Measurements from ENCODE around the gene RASGRF2.

RASGRF2 gene

DNA sequence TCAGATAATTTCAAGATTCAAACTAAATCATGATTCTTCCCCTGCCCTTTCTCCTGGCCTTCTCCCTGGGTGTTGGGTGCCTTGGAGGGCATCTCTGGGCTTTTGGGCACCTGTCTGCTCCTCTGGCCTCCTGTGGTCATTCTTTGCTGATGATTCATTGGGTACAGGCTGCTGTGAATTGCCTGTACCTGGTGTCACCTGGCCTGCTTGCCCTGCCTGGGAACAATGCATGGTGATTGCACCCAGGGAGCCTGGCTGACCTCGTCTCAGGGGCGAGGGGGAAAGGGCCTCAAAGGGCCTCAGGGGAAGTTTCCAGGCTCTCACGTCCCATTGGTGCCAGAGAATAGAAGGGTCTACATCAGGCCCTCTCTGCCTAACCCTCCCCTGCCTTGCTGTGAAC, 252.9 kb downstream of the RASGRF2 start:
- DNase-seq = no peak

DNA sequence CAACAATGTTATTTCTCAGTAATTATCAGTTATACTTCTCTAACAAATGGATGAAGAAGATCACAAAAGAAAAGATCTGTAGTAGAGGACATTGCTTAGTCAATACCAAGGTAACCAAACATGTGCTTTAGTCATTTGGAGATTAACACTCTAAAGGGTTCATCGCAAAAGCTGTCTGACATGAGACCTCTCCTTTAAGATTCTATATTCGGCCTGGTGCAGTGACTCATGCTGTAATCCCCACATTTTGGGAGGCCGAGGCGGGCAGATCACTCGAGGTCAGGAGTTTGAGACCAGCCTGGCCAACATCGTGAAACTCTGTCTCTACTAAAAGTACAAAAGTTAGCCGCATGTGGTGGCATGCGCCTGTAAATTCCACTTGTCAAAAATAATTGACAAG, 254.7 kb downstream of the RASGRF2 start:
- no peak for DNase-seq

DNA sequence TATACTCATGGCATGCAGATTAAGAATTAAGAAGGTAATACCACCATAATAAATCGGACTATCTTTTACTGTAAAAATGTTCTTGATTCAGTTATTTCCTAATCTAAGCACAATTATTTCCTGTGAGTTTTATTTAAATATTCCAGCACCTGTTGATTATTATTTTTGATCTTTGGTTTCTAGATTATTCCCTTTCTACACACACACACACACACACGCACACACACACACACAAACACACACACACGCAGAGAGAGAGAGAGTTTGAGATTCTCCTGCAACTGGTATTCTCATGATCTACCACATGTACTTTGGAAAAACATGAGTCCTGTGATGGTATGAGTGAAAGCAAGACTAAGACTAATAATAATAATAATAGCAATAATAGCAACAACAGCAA, 256.0 kb downstream of the RASGRF2 start:
- DNase-seq = no peak

DNA sequence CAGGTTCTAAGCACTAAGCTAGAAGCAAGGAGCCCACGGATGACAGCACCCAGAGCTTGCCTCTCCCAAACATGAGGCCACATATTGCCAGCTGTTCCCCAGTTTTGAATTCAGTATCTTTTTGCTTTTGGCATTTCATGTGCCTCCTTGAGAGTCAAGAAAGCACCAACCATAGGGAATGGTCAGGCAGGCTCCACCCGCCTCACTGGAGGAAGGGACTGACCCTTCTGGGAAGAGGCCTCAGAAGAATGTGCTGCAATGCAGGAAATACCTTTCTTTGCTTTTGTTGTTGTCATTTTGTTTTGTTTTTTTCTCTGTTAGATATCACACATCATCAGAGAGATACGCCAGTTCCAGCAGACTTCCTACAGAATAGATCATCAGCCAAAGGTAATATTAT, 259.2 kb downstream of the RASGRF2 start:
- no peak for DNase-seq

DNA sequence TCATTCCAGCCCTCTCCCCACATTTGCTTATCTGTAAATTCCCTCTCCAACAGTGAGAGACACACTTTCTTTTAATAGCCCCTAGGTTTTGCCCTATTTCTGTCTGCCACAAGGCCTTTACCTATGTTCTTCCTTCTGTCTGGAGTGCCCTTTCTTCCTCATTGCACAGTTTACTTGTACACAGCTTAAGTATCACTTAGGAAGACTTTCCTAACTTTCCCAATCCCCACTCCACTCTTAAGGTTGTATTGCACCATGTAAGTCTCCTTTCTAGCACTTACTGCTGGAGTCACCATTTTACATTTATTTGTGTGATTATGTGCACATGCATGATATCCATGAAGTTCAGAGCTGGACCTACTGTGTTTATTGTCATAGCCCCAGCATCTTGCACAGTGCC, 262.1 kb downstream of the RASGRF2 start:
- no peak for DNase-seq

DNA sequence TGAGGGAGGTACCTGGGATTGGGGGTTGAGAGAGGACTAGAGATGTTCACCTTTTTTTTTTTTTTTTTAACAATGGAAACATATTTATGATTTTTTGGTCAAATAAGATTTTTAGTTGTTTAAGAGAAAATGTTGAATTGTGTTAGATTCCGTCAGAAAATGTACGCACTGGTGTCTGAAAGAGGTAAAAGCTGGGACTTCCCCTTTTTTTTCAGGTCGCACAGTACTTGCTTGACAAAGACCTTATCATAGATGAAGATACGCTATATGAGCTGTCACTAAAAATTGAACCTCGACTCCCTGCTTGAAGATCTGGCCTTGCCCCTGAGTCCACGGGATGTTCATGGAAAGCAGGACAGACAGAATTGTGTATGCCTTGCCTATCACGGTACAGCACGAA, 265.3 kb downstream of the RASGRF2 start:
- DNase-seq = no peak

DNA sequence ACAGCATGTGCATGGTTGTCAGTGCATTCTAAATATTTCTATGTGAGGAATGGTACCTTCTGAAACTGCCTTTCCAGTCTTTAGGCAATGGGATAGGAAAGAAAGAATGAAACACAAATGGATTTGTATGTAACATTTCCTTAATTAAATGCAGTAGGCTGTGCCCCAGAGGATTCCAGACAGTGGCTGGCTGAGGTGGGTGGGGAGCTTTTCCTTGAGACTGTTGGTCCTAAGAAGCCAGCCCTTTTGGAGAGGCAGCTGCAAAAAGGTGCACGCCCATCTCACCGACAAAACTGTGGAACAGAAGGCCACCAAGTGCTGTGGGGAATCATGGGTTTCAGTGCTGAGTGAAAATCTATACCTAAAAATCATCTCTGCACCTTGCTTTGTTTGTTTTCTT, 266.1 kb downstream of the RASGRF2 start:
- DNase-seq = no peak

DNA sequence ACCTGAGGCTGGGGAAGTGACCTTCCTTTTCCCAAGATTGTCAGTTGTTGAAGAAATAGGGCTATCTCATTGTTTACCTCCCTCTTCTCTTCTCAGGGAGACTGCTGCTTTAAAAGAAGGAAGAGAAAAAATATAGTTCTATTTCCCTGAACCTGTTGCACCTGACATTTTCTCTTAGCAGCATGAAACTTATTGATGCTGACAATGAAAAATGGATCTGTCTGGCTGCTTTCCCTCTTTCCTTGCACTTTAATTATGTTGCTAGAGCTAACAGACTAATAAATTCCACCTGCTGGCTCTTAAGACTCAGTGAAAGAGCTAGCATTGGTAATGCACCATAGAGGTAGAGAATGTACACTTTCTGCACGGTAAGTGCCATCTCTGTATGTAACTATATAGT, 266.8 kb downstream of the RASGRF2 start:
- no peak for DNase-seq

- DNase-seq = no peak
These were observed 267.9 kb downstream of the RASGRF2 start for GRCh38 chr5:81228084-81228483.

DNA sequence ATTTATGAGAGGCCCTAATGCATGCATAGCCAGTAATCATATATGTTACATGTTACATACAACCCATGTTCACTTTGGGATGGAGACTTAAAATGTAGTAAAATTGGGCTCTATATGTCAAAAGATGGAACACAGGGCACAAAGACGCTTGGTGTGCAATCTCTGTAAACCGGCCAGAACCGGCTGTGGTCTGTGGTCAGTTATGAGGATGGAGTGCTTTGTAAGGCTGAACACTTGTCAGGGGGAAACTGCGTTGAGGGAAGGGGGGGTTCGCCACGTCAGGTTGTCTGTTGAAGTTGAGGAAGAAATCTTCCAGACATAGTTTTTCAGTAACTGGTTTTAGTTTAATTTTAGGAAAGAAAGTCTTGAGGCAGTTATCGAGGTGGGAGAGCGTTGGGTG, 270.3 kb downstream of the RASGRF2 start:
- DNase-seq = no peak

- DNase-seq = no peak
These were observed 272.4 kb downstream of the RASGRF2 start for GRCh38 chr5:81232464-81233079.

DNA sequence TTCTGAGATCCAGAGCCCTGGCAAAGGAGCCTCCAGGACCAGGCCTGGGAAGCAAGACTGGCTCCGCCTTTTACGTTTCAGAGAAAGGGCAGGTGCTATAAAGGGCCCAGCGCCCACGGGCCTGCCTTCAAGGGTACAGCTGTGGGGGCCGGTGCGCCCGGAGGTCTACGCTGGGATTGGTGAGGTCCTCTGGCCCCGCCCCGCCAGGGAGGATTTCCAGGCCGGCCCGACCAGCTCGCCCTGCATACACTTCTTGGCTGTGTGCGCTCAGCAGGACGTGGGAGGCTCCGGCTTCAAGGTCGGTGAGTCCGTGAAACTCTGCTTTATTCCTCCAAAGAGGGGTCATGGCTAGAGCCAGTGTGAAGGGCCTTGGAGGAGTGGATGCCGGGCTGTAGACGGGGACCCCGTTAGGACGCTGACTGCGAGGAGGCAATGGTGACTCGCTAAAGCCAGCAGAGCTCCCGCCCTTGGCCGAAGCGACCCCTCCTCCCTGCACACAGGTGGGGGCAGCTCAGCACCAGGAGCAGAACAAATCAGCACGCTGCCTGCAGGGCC, 273.0 kb downstream of the RASGRF2 start, which contains the start of gene CKMT2:
Gene CKMT2 (plus strand): TSS at position 243 of the 555 bp plus-strand sequence. CDS start 17,811 bp downstream, outside the sequence.
- no peak for DNase-seq

DNA sequence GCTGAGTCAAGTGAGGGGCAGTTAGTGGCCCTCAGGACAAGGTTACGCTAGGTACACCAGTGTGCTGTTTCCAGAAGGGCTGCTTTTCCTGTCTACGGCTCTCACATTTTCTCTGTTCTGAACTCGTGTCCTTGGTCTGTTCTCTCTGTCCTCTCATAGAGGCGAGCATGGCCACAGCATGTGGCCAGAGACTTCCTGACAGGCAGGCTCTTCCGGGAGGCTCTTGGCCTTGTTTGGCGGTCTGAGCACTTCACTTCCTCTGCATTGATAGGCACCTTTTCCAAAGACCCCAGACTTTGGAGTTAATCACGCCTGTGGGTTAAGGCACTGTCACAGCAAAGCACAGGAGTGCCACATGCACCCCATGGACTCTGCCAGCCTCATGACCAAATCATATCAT, 274.1 kb downstream of the RASGRF2 start:
- DNase-seq = no peak

DNA sequence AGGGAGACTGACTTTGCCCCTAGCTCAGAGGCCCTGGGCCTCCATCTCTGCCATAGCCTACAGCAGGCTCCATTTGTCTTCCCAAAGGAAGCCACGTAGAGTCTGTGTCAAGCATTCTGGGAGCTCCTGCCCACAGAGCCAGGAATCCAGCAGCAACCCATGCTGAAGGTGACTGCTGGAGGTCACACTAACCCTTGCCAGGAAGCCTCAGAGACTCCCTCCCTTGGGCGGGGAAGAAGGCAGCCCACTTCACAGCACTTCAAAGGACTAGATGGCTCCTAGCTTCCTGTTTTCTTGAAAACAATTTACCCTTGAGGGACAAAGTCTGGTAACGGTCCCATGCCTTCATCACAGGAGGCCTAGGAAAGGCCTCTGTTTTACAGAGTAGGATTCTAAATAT, 274.6 kb downstream of the RASGRF2 start:
- no peak for DNase-seq

DNA sequence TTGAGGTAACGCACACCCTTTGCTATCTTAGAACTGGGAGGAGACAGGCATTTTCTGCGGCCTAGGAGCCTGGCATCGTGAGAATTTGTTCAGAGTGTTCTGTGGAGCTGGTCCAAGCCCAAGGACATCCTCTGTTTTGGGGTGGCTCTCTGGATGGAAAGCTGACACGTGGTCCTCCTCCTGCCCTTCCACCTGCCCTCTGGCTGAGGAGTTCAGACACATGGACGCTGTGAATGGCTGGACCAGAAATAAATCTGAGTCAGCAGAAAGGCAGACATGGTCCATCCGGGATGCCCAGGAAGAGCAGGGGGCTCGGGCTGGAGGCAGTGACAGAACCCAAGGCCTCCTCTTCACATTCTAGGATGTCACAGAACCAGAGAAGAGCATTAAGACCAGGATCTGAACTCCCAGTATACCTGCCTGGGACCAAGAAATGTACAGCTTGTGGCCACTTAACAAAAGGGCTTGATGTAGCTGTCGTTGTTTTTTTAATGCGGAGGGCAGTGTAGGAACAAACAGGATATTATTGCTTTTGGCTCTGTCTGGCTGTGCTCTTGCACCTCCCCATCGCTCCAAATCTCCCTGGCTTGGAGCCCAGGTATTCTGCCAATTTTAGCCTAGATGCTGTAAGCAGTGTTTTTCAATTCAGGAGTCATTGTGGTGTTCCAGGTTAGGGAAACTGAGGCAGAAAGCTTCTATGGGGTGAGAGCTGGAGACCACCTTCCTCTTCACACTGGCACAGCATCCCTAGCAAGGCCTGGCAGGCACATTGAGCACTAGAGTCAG, 275.3 kb downstream of the RASGRF2 start:
- DNase-seq = no peak

DNA sequence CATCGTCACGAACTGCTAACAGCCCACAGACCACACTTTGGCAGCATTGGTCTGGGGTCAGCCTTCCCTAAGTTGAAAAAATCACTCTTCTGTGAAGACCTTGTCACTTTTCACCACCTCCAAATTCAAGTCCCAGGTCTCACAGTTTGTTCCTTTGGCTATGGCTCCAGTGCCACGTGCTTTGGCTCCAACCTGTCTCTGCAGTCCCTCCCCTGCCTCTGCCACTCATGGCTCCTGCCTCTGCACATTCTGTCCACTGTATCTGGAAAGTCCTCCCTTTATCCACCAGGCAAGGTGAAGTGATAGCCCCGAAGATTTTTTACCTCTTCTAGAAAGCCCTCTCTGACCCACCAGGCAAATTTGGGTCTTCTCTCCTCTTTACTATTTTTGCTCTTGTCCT, 278.3 kb downstream of the RASGRF2 start:
- no peak for DNase-seq

- DNase-seq = no peak
These were observed 279.4 kb downstream of the RASGRF2 start for GRCh38 chr5:81239613-81240012.

DNA sequence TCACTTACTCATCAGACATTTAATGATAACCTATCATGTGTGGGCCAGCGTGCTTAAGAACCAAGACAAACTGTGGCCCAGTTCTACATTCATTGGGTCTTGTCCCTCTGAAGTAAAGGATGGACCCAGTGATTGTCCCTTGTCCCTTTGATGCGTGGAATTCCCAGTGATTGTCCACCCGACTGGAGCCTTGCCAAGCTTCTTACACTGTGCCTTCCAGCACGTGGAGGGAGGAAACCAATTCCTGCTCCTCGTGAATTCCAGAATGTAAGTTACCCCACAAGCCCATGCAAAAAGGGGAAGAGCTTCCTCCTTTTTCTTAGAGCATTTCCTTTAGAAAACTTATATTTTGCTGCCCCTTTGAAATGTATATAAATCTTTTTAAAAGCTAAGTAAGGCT, 280.8 kb downstream of the RASGRF2 start:
- no peak for DNase-seq

- DNase-seq = no peak
These were observed 281.9 kb downstream of the RASGRF2 start for GRCh38 chr5:81241961-81242648.

- no peak for DNase-seq
These were observed 282.8 kb downstream of the RASGRF2 start for GRCh38 chr5:81242906-81243436.

- DNase-seq = no peak
These were observed 284.3 kb downstream of the RASGRF2 start for GRCh38 chr5:81244451-81244850.

DNA sequence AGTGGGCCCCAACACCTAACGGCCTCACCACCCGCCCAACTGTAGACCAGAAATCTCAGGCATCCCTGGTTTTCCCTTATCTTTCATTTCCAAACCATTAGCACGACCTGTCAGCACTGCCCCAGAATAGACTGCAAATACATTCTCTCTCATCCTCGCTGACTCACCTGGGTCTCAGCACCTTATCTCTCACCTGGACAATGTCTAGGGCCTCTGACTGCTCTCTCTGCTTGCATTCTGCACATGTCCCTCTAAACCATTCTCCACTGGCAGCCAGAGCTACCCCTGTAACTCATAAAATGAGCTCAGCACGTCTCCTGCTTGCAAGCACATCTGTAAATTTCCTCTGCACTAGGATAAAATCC, 285.7 kb downstream of the RASGRF2 start:
- DNase-seq = no peak

GRCh38 chr5:81246697-81247096, 286.5 kb downstream of the RASGRF2 start:
- DNase-seq = no peak
